ENCODE results near the gene EPHB2.

GRCh38 chr1:22839806-22840205 lies 129.2 kb downstream of the EPHB2 start:
- no peak for TF ChIP-seq CTCF (conservative IDR thresholded peaks at IDR 0.05; ENCODE audit: low read length)
- no peak for TF ChIP-seq EZH2phosphoT487 (IDR thresholded peaks at IDR 0.05; ENCODE audit: borderline replicate concordance)

Data from Loucy (cell line).